ENCODE data around the gene ZNF80.

DNA sequence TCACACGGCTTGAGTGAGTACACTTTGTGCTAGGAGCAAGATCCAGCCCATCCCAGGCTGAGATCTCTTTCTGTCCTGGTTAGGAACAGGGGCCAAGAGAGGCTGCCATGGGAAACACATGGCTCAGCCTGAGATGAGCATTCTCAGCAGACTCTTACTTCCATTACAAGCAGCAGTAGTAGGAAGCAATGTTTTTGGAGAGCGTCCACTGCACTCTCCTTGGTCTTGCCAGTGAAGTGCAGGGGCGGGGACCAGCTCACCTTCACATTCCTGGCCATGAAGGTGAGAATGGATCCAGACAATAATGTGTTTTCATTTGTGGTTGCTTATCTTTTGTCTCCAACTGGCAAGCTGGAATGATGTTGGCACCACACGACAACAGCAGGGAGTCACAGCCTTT lies 24.7 kb downstream of the ZNF80 start:
- TF ChIP-seq EP300 (IDR thresholded peaks at IDR 0.05; ENCODE audit: borderline replicate concordance in 1 of 2, low read depth in 2 of 2, low read length in 2 of 2) = no peak
- no peak for TF ChIP-seq CEBPB (IDR thresholded peaks at IDR 0.05; ENCODE audit: low read depth, low read length)
- no peak for TF ChIP-seq POLR2AphosphoS5 (IDR thresholded peaks at IDR 0.05; ENCODE audit: low read depth, low read length)
- TF ChIP-seq ASH2L (IDR thresholded peaks at IDR 0.05; ENCODE audit: low read length) = no peak
- no peak for TF ChIP-seq MAFK (IDR thresholded peaks at IDR 0.05; ENCODE audit: low read depth, low read length)
- no peak for TF ChIP-seq SIX5 (IDR thresholded peaks at IDR 0.05; ENCODE audit: low read depth, low read length)
- TF ChIP-seq NRF1 (IDR thresholded peaks at IDR 0.05; ENCODE audit: low read depth, low read length) = no peak
- no peak for TF ChIP-seq NANOG (IDR thresholded peaks at IDR 0.05; ENCODE audit: insufficient read depth, low read depth, low read length, poor library complexity, severe bottlenecking)
- TF ChIP-seq, protein P1, sequence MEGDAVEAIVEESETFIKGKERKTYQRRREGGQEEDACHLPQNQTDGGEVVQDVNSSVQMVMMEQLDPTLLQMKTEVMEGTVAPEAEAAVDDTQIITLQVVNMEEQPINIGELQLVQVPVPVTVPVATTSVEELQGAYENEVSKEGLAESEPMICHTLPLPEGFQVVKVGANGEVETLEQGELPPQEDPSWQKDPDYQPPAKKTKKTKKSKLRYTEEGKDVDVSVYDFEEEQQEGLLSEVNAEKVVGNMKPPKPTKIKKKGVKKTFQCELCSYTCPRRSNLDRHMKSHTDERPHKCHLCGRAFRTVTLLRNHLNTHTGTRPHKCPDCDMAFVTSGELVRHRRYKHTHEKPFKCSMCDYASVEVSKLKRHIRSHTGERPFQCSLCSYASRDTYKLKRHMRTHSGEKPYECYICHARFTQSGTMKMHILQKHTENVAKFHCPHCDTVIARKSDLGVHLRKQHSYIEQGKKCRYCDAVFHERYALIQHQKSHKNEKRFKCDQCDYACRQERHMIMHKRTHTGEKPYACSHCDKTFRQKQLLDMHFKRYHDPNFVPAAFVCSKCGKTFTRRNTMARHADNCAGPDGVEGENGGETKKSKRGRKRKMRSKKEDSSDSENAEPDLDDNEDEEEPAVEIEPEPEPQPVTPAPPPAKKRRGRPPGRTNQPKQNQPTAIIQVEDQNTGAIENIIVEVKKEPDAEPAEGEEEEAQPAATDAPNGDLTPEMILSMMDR (IDR thresholded peaks at IDR 0.05; ENCODE audit: control extremely low read depth in 1 of 3, insufficient read depth in 1 of 3, low read depth in 1 of 3, low read length in 3 of 3) = no peak
- no peak for TF ChIP-seq POLR2A (IDR thresholded peaks at IDR 0.05; ENCODE audit: control extremely low read depth in 1 of 2, low read depth in 2 of 2, low read length in 2 of 2)
- no peak for TF ChIP-seq SUZ12 (IDR thresholded peaks at IDR 0.05; ENCODE audit: low read length)
